Measurements from ENCODE around the gene SEMA4F. TPM values are rescaled to one million over a fixed set of nuclear protein-coding genes. Genes with fewer than 3 reads are reported as not detected.
A peak's percentile ranks its signal among the peaks of the same experiment; 100 is the strongest.

SEMA4F gene
- total RNA-seq, 1 donor from 2014 or later: 18.1 TPM

GRCh38 chr2:74689671-74690070 lies 35.6 kb downstream of the SEMA4F start:
- Mint-ChIP-seq H3K4me1 (no peaks in the 10 kb centered on the region), H3K9me3 (peaks cover 5% of the 10 kb centered on the region), H3K27ac (no peak overlapping the region), H3K27me3 (ENCODE audit: low read depth) (peaks cover 34% of the 10 kb centered on the region), H3K4me3 (no peak overlapping the region), H3K36me3 (no peaks in the 10 kb centered on the region)
- DNase-seq (ENCODE audit: low spot score in 2 of 2, unreplicated experiment in 2 of 2): no peak
- TF ChIP-seq, protein P1, sequence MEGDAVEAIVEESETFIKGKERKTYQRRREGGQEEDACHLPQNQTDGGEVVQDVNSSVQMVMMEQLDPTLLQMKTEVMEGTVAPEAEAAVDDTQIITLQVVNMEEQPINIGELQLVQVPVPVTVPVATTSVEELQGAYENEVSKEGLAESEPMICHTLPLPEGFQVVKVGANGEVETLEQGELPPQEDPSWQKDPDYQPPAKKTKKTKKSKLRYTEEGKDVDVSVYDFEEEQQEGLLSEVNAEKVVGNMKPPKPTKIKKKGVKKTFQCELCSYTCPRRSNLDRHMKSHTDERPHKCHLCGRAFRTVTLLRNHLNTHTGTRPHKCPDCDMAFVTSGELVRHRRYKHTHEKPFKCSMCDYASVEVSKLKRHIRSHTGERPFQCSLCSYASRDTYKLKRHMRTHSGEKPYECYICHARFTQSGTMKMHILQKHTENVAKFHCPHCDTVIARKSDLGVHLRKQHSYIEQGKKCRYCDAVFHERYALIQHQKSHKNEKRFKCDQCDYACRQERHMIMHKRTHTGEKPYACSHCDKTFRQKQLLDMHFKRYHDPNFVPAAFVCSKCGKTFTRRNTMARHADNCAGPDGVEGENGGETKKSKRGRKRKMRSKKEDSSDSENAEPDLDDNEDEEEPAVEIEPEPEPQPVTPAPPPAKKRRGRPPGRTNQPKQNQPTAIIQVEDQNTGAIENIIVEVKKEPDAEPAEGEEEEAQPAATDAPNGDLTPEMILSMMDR (IDR thresholded peaks at IDR 0.05; ENCODE audit: unreplicated experiment): no peak

DNA sequence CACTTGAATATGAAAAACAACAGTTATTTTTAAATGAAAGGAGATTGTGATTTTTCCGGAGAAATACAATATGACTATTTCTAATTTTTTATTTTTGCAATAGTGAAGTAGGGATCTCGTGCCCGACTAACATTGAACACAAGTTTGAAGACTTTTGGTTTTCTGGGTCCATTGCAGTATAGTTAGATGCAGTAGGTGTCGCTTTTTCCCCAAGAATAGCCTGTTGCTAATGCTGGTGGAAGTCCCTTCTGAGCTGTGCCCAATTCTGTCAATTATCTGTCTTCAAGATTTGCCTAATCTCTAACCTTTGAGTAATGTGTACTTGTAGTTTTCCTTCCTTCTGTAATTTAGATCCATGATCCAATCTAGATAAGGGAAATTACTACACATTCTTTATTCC lies 36.5 kb downstream of the SEMA4F start:
- Mint-ChIP-seq H3K36me3 (no peaks in the 10 kb centered on the region), H3K4me3 (no peak overlapping the region), H3K27ac (no peak overlapping the region), H3K4me1 (no peaks in the 10 kb centered on the region), H3K9me3 (peaks cover 3% of the 10 kb centered on the region), H3K27me3 (ENCODE audit: low read depth) (peaks cover 40% of the 10 kb centered on the region)
- TF ChIP-seq, protein P1 (IDR thresholded peaks at IDR 0.05; ENCODE audit: unreplicated experiment): peak; percentile 42
- no peak for DNase-seq (ENCODE audit: low spot score in 2 of 2, unreplicated experiment in 2 of 2)

GRCh38 chr2:74691929-74692328 lies 37.9 kb downstream of the SEMA4F start:
- TF ChIP-seq, protein P1 (IDR thresholded peaks at IDR 0.05; ENCODE audit: unreplicated experiment): no peak
- Mint-ChIP-seq H3K27me3 (ENCODE audit: low read depth) (peaks cover 36% of the 10 kb centered on the region), H3K4me3 (no peak overlapping the region), H3K9me3 (no peaks in the 10 kb centered on the region), H3K36me3 (no peaks in the 10 kb centered on the region), H3K4me1 (no peaks in the 10 kb centered on the region), H3K27ac (no peak overlapping the region)
- DNase-seq (ENCODE audit: low spot score in 2 of 2, unreplicated experiment in 2 of 2): no peak

GRCh38 chr2:74693213-74693612 lies 39.2 kb downstream of the SEMA4F start:
- H3K4me3 Mint-ChIP-seq: no peak overlapping the region
- H3K27ac Mint-ChIP-seq: no peak overlapping the region
- no peaks in the 10 kb centered on the region for H3K9me3 Mint-ChIP-seq
- no peaks in the 10 kb centered on the region for H3K4me1 Mint-ChIP-seq
- TF ChIP-seq, protein P1 (IDR thresholded peaks at IDR 0.05; ENCODE audit: unreplicated experiment): no peak
- peaks cover 30% of the 10 kb centered on the region for H3K27me3 Mint-ChIP-seq (ENCODE audit: low read depth)
- no peak for DNase-seq (ENCODE audit: low spot score in 2 of 2, unreplicated experiment in 2 of 2)
- H3K36me3 Mint-ChIP-seq: no peaks in the 10 kb centered on the region

DNA sequence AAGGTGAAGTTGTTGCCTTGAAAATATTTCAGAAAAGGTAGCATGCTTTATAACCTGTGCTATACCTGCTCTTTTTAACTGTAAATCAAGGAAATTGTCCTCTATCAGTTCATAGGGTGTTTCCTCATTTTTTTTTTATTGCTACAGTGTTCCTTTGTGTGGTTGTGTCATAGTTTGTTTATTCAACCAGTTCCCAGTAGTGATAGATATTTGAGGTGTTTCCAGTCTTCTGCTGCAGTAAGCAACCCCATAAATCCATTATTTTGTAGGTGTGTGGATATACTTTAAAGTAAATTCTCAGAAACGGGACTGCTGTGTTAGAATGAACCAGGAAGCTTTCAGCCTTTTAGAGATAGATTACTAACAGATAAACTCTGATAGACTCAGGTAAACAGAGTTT lies 39.6 kb downstream of the SEMA4F start:
- H3K27ac Mint-ChIP-seq: no peak overlapping the region
- no peaks in the 10 kb centered on the region for H3K36me3 Mint-ChIP-seq
- no peak overlapping the region for H3K4me3 Mint-ChIP-seq
- no peaks in the 10 kb centered on the region for H3K4me1 Mint-ChIP-seq
- no peaks in the 10 kb centered on the region for H3K9me3 Mint-ChIP-seq
- DNase-seq (ENCODE audit: low spot score in 2 of 2, unreplicated experiment in 2 of 2): no peak
- peaks cover 29% of the 10 kb centered on the region for H3K27me3 Mint-ChIP-seq (ENCODE audit: low read depth)
- TF ChIP-seq, protein P1 (IDR thresholded peaks at IDR 0.05; ENCODE audit: unreplicated experiment): no peak

DNA sequence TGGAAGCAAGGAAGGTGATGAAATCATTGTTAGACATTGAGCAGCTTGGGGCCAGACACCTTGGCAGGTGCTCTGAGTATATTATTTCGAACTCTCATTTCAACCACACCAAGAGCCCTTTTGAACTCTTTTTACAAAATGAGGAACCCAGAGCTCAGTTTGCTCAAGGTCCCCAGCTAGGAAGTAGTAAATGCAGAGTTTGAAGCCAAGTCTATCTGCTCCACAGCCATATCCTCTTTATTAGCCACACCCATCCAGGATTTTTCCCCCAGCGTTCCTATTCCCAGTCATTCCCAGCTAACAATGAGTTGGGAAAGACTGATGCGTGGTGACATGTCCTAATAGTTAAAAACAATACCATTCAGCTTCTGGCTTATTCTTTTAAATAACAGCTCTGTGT lies 40.2 kb downstream of the SEMA4F start:
- TF ChIP-seq, protein P1 (IDR thresholded peaks at IDR 0.05; ENCODE audit: unreplicated experiment): no peak
- H3K27me3 Mint-ChIP-seq (ENCODE audit: low read depth): peaks cover 29% of the 10 kb centered on the region
- H3K27ac Mint-ChIP-seq: no peak overlapping the region
- no peaks in the 10 kb centered on the region for H3K36me3 Mint-ChIP-seq
- H3K9me3 Mint-ChIP-seq: no peaks in the 10 kb centered on the region
- no peak for DNase-seq (ENCODE audit: low spot score in 2 of 2, unreplicated experiment in 2 of 2)
- H3K4me3 Mint-ChIP-seq: no peak overlapping the region
- no peaks in the 10 kb centered on the region for H3K4me1 Mint-ChIP-seq
